Osteocyte (in vitro differentiated cells): ENCODE measurements around the gene PCDH18. TPM values are rescaled to one million over a fixed set of nuclear protein-coding genes. Genes with fewer than 3 reads are reported as not detected.
"Not testable (repeated sequence)": the region's sequence is repeated elsewhere in the genome, so short reads cannot be mapped to it uniquely, and the experiment has no call there.

Experiments
- DNase-seq: peaks from one replicate; pipeline ENCODE4 v3.0.0; 2021; ENCODE audit warnings: mixed read lengths; ENCODE audit not compliant: unreplicated experiment; ENCODE audit errors: extremely low spot score
- H3K27ac Mint-ChIP-seq: one replicate; pipeline ENCODE4 v1.8.0; 2021; ENCODE audit warnings: mild to moderate bottlenecking, mixed read lengths; ENCODE audit not compliant: unreplicated experiment
- H3K27me3 Mint-ChIP-seq: one replicate; pipeline ENCODE4 v1.8.0; 2021; ENCODE audit warnings: mixed read lengths; ENCODE audit not compliant: unreplicated experiment
- H3K36me3 Mint-ChIP-seq: one replicate; pipeline ENCODE4 v1.8.0; 2021; ENCODE audit warnings: mixed read lengths; ENCODE audit not compliant: unreplicated experiment
- H3K4me1 Mint-ChIP-seq: one replicate; pipeline ENCODE4 v1.8.0; 2021; ENCODE audit warnings: mixed read lengths; ENCODE audit not compliant: unreplicated experiment
- H3K4me3 Mint-ChIP-seq: one replicate; pipeline ENCODE4 v1.8.0; 2021; ENCODE audit warnings: mild to moderate bottlenecking, moderate library complexity, mixed read lengths; ENCODE audit not compliant: unreplicated experiment
- H3K9me3 Mint-ChIP-seq: one replicate; pipeline ENCODE4 v1.8.0; 2021; ENCODE audit warnings: mixed read lengths; ENCODE audit not compliant: unreplicated experiment
- total RNA-seq: library from RNA; stranded (reverse); gene quantifications from 2 replicates; pipeline ENCODE4 v1.2.1, GENCODE V29; 2021
- TF ChIP-seq, protein P1 (sequence below): fragments of 200-600 bp; sonication (generic); IDR thresholded peaks from 2 replicates; pipeline ENCODE4 v1.5.0; 2021; ENCODE audit warnings: antibody characterized with exemption, mild to moderate bottlenecking, moderate library complexity

Gene PCDH18
- total RNA-seq, 1 donor from 2014 or later, result 74.8 TPM

DNA sequence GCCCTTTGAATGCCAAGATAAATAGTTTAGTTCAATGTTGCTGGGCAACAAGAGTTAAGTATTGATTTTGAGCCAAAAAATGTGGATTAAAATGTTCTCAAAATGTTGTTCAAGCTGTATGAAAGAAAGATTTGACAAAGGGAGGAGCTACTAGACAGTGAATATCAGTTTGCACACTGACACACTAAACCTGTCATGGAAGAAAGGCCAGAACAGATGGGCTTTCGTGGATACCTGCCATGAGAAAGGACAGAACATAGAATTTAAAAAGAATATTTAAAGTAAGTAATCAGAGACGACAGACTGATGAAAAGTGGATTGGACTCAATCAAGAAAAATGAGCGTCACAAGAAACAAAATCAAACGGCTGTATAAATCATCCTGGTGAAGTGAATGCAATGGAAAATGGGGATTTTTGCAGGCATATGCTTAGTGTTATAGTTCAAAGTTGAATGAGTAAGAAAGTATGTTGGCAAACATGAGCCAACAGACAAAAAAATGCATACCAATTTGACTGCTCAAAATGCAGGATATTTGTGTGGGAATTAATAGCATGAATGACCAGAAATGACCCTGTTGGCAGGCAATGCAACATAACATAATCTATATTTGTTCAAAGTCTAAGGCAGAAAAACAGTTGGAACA, 7.4 kb downstream of the PCDH18 start:
- TF ChIP-seq, protein P1, sequence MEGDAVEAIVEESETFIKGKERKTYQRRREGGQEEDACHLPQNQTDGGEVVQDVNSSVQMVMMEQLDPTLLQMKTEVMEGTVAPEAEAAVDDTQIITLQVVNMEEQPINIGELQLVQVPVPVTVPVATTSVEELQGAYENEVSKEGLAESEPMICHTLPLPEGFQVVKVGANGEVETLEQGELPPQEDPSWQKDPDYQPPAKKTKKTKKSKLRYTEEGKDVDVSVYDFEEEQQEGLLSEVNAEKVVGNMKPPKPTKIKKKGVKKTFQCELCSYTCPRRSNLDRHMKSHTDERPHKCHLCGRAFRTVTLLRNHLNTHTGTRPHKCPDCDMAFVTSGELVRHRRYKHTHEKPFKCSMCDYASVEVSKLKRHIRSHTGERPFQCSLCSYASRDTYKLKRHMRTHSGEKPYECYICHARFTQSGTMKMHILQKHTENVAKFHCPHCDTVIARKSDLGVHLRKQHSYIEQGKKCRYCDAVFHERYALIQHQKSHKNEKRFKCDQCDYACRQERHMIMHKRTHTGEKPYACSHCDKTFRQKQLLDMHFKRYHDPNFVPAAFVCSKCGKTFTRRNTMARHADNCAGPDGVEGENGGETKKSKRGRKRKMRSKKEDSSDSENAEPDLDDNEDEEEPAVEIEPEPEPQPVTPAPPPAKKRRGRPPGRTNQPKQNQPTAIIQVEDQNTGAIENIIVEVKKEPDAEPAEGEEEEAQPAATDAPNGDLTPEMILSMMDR, result no peak
- H3K9me3 Mint-ChIP-seq, result no peaks in the 10 kb centered on the region
- H3K36me3 Mint-ChIP-seq, result peaks cover 70% of the 10 kb centered on the region
- H3K27me3 Mint-ChIP-seq, result no peaks in the 10 kb centered on the region
- peaks cover 71% of the 10 kb centered on the region for H3K4me1 Mint-ChIP-seq
- no peak for DNase-seq
- H3K4me3 Mint-ChIP-seq, result peak overlapping the region; percentile 45
- peak overlapping the region; percentile 89 for H3K27ac Mint-ChIP-seq

DNA sequence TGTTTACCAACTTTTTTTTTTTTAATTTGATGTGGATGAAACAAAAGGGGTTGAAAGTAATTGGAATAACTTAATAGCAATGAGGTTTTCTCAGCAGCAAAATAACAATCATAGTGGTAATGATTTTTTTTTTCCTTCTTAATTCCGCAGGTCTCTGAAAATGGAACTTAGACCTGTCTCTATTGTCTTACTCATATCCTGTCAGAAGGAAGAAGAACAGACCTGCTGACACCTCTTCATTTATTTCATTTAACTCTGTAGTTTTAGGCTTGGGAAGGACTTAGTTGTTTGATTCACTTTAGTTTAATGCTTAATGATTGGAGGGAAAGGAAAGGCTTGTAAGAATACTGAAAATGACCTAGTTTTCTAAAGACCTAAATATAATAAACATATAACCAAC, 9.0 kb downstream of the PCDH18 start:
- peaks cover 59% of the 10 kb centered on the region for H3K36me3 Mint-ChIP-seq
- peaks cover 76% of the 10 kb centered on the region for H3K4me1 Mint-ChIP-seq
- peak overlapping the region; percentile 56 for H3K27ac Mint-ChIP-seq
- no peaks in the 10 kb centered on the region for H3K9me3 Mint-ChIP-seq
- TF ChIP-seq, protein P1, result no peak
- DNase-seq, result no peak
- no peak overlapping the region for H3K4me3 Mint-ChIP-seq
- no peaks in the 10 kb centered on the region for H3K27me3 Mint-ChIP-seq

DNA sequence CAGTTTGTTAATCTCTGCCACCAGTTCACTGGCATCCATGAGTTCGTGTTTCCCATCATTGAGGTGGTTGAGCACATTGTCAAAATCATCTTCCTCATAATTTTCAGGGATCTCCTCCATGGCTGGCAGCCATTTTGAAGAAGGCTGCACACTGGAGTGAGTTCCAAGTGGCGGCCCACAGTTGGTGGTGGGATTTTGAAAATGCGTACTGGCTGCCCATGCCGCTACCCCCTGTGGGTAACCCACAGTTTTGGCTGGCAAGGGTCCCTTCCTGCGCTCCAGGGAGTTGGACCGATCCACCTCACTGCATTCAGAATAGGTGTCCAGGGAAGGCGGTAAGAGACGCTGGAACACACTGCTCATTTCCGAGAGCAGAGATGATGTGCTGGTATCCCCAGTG, 11.2 kb downstream of the PCDH18 start:
- no peaks in the 10 kb centered on the region for H3K9me3 Mint-ChIP-seq

DNA sequence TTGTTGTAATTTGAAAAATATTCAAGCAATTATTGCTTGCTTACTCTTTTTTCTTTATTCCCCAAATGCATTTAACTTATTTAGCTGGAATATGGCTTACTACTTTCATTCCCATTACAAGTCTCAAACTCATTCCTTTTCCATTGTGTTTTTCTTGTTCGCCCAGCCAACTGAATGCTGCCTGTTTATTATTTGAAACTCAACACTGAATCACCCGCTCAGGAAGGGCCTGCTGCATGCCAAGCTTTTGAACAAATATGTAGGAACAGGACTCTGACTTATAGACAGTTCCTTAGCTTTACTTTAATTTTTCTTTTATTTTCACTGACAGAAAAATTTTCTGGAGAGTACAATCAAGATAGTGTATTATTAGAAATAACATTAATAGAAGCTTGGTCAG, 12.9 kb downstream of the PCDH18 start:
- peaks cover 33% of the 10 kb centered on the region for H3K36me3 Mint-ChIP-seq
- H3K27me3 Mint-ChIP-seq, result no peaks in the 10 kb centered on the region
- peaks cover 61% of the 10 kb centered on the region for H3K4me1 Mint-ChIP-seq
- TF ChIP-seq, protein P1, result no peak
- no peak for DNase-seq
- H3K27ac Mint-ChIP-seq, result peak overlapping the region; percentile 81
- H3K4me3 Mint-ChIP-seq, result peak overlapping the region; percentile 0
- no peaks in the 10 kb centered on the region for H3K9me3 Mint-ChIP-seq

More for the DNA sequence above, 11.2 kb downstream of the PCDH18 start:
- no peak for DNase-seq
- TF ChIP-seq, protein P1, result no peak
- Mint-ChIP-seq H3K36me3 (peaks cover 42% of the 10 kb centered on the region), H3K27me3 (no peaks in the 10 kb centered on the region), H3K4me1 (peaks cover 62% of the 10 kb centered on the region), H3K27ac (no peak overlapping the region), H3K4me3 (no peak overlapping the region)

DNA sequence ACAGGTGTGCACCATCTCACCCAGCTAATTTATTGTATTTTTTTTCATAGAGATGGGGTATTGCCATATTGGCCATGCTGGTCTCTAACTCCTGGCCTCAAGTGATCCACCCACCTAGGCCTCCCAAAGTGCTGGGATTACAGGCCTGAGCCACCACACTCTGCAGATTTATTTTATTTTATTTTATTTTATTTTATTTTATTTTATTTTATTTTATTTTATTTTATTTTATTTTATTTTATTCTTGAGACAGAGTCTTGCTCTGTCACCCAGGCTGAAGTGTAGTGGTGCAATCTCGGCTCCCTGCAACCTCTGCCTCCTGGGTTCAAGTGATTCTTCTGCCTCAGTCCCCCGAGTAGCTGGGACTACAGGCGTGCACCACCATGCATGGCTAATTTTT, 15.0 kb downstream of the PCDH18 start:
- H3K4me3 Mint-ChIP-seq, H3K9me3 Mint-ChIP-seq, H3K27ac Mint-ChIP-seq, H3K27me3 Mint-ChIP-seq, DNase-seq: not testable (repeated sequence)
- Mint-ChIP-seq H3K36me3 (peaks cover 21% of the 10 kb centered on the region), H3K4me1 (peaks cover 60% of the 10 kb centered on the region)
